Body of pancreas (tissue), 4 donors: ENCODE measurements around the gene LSM3. TPM values are rescaled to one million over a fixed set of nuclear protein-coding genes. Genes with fewer than 3 reads are reported as not detected.

Source experiments
- ATAC-seq: fragments of 150-250 bp; one replicate; pipeline ENCODE4 v1.9.1; 2016
- DNase-seq, 4 donors: peaks; one replicate each; pipeline ENCODE4 v3.0.0-alpha.2; 2019
- H3K27ac ChIP-seq, 4 donors: fragments of 200-600 bp; sonication (generic); 1 replicate in 3 of 4; 2 replicates in 1 of 4; pipeline versions ENCODE4 v1.5.1 to v1.6.1; 2016 to 2019; ENCODE audit warnings: mild to moderate bottlenecking in 1 of 4, mixed read lengths in 1 of 4, moderate library complexity in 1 of 4
- H3K27me3 ChIP-seq, 2 donors: fragments of 200-600 bp; sonication (generic); one replicate each; pipeline ENCODE4 v1.6.0; 2016; ENCODE audit warnings: mild to moderate bottlenecking in 1 of 2
- H3K36me3 ChIP-seq, 2 donors: fragments of 200-600 bp; sonication (generic); replicated peaks in 1 of 2; 2 replicates each; pipeline ENCODE4 v1.5.1; 2016; ENCODE audit warnings: low read depth in 2 of 2; ENCODE audit not compliant: insufficient read depth in 1 of 2
- H3K4me1 ChIP-seq: fragments of 200-600 bp; sonication (generic); one replicate; pipeline ENCODE4 v1.6.0; 2016
- H3K4me3 ChIP-seq, 2 donors: fragments of 200-600 bp; sonication (generic); 1 replicate in 1 of 2; 2 replicates in 1 of 2; pipeline ENCODE4 v1.5.1; 2016 to 2019
- H3K9me3 ChIP-seq, 3 donors: fragments of 200-600 bp; sonication (generic); 1 replicate in 2 of 3; 2 replicates in 1 of 3; pipeline ENCODE4 v1.5.1; 2016
- POLR2A ChIP-seq, 3 donors: fragments of 450-650 bp; IDR thresholded peaks; one replicate each; pipeline ENCODE4 v1.6.1; 2016; ENCODE audit warnings: antibody characterized with exemption in 3 of 3, mild to moderate bottlenecking in 2 of 3
- WGBS, 2 donors: methylation state at CpG; one replicate each; pipeline ENCODE4 v1.1.5; 2017; 5-methylcytosine and 5-hydroxymethylcytosine counted together
- intact Hi-C: fragments of 100-400 bp; cut with DNase I; formaldehyde crosslinking; loops from one replicate; pipeline ENCODE4 v1.15.1; 2023
- total RNA-seq, 2 donors: library from RNA; depleted of rRNA; stranded (reverse); fragments of >200 nt; gene quantifications; one replicate each; pipeline ENCODE4 v1.1.0, GENCODE V29; 2016
- TF ChIP-seq, protein P1 (sequence below), 7 experiments: fragments of 450-650 bp in 4 of 7; fragments of 200-600 bp in 3 of 7; sonication (generic) in 3 of 7; IDR thresholded peaks; one replicate each; pipeline ENCODE4 v1.5.1; 2016 to 2019; ENCODE audit warnings: antibody characterized with exemption in 7 of 7

LSM3 gene
- total RNA-seq, 2 donors from 2014 or later = 5.3 to 6.0 TPM

DNA sequence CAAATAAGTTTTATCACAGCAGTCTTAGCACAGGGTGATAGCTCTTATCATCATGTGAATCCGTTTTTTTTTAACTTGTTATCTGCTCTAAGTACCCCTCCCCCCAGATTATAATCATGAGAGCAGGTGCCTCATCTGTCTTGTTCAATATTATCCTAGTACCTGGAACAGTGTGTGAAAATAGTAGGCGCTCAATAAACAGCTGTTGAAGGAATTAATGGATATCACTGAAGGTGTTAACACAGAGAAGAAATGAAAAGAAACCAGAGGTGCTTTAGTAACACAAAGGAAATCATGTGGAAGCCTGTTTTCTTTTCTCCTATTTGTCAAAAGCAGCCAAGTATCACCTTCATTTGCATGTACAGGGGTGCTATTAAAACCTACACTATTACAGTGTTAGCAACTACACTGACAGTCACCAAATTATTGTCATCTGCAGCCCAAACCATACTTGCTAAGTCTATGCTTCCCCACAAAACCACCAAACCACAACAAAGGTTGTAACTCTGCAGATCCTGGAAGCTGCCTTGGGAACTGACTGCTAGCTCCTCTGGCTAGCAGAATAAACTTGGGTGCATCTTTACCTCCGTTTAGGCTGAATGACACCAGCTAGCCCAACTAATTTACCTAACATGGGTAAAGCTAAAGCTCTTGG is 3.1 kb upstream of the LSM3 start:
- H3K4me3 ChIP-seq = no peak overlapping the region

GRCh38 chr3:14177580-14178246 is 904 bp upstream of the LSM3 start:
- peak overlapping the region; percentile 34 to 50 for H3K4me3 ChIP-seq
- peaks cover 41% of the 10 kb centered on the region for H3K4me1 ChIP-seq
- WGBS, 2 donors = 2 to 4% methylated on average over 10 of the region's 10 CpGs
- no peak for TF ChIP-seq POLR2A (IDR thresholded peaks at IDR 0.05)
- TF ChIP-seq, protein P1, sequence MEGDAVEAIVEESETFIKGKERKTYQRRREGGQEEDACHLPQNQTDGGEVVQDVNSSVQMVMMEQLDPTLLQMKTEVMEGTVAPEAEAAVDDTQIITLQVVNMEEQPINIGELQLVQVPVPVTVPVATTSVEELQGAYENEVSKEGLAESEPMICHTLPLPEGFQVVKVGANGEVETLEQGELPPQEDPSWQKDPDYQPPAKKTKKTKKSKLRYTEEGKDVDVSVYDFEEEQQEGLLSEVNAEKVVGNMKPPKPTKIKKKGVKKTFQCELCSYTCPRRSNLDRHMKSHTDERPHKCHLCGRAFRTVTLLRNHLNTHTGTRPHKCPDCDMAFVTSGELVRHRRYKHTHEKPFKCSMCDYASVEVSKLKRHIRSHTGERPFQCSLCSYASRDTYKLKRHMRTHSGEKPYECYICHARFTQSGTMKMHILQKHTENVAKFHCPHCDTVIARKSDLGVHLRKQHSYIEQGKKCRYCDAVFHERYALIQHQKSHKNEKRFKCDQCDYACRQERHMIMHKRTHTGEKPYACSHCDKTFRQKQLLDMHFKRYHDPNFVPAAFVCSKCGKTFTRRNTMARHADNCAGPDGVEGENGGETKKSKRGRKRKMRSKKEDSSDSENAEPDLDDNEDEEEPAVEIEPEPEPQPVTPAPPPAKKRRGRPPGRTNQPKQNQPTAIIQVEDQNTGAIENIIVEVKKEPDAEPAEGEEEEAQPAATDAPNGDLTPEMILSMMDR (IDR thresholded peaks at IDR 0.05) = no peak
- peak overlapping the region; percentile 80 to 94 (median 92) for H3K27ac ChIP-seq
- ATAC-seq (no peak), DNase-seq (no peak)
- no peaks in the 10 kb centered on the region for H3K27me3 ChIP-seq
- peaks cover 0 to 2% of the 10 kb centered on the region in 2 donors for H3K36me3 ChIP-seq
- no peaks in the 10 kb centered on the region for H3K9me3 ChIP-seq
- intact Hi-C loops = no loop called here

More for the DNA sequence above, 3.1 kb upstream of the LSM3 start:
- TF ChIP-seq POLR2A (IDR thresholded peaks at IDR 0.05) = no peak
- TF ChIP-seq, protein P1 (IDR thresholded peaks at IDR 0.05) = no peak
- Histone ChIP-seq H3K36me3 (peaks cover 6 to 7% of the 10 kb centered on the region in 2 donors), H3K27ac (no peak overlapping the region), H3K9me3 (no peaks in the 10 kb centered on the region), H3K27me3 (no peaks in the 10 kb centered on the region), H3K4me1 (peaks cover 41% of the 10 kb centered on the region)
- intact Hi-C loops = no loop called here
- 46 to 51% methylated on average over 3 of the region's 3 CpGs for WGBS, 2 donors
- DNase-seq (no peak), ATAC-seq (no peak)

DNA sequence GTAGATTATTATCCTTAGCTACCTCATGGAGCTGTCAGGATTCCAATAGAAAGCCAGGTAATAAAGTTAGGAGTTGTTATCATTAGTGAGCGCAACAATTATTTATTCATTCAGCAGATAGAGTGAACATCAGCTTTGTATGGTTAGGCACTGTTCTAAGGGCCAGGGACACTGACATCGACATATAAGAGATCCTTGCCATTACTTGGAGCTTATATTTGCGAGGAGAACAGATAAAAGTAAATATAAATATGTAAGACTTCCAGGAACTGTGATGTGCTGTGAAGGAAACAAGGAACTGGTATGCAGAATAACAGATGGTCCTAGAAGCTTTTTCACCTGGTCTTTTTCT is 473 bp downstream of the LSM3 start:
- ATAC-seq (no peak), DNase-seq (no peak)
- peak overlapping the region; percentile 41 to 74 for H3K4me3 ChIP-seq
- H3K27me3 ChIP-seq = no peaks in the 10 kb centered on the region
- peaks cover 41% of the 10 kb centered on the region for H3K4me1 ChIP-seq
- TF ChIP-seq POLR2A (IDR thresholded peaks at IDR 0.05) = no peak
- no peaks in the 10 kb centered on the region for H3K9me3 ChIP-seq
- H3K36me3 ChIP-seq = peaks cover 0 to 5% of the 10 kb centered on the region in 2 donors
- intact Hi-C loops = no loop called here
- peak overlapping the region; percentile 69 to 94 (median 84) for H3K27ac ChIP-seq
- WGBS, 2 donors = 1 to 5% methylated on average over 3 of the region's 3 CpGs

DNA sequence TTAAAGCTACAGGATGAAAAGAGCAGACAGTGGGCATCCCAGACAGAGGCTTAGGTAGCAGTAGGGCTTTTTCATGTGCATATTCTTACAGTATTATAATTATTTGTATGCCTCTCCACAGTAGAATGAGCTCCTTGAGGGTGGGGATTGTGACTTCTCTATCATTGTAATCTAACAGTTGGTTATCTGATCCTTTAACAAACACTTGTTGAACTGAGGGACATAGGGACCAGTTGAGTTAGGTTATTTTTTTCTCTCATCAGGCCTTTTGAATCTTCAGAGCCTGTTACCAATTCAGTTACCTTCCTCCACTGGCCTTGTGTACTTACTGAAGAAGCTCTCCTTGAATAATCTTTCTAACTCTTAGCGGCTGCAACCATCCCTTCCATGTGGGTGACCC is 1.2 kb downstream of the LSM3 start:
- intact Hi-C loops = no loop called here
- TF ChIP-seq, protein P1 (IDR thresholded peaks at IDR 0.05) = no peak
- TF ChIP-seq POLR2A (IDR thresholded peaks at IDR 0.05) = no peak
- Histone ChIP-seq H3K27ac (no peak overlapping the region), H3K4me1 (peaks cover 39% of the 10 kb centered on the region), H3K9me3 (no peaks in the 10 kb centered on the region), H3K27me3 (no peaks in the 10 kb centered on the region), H3K36me3 (peaks cover 0 to 6% of the 10 kb centered on the region in 2 donors), H3K4me3 (no peak overlapping the region)
- WGBS, 2 donors = 96 to 100% methylated on average over 1 of the region's 1 CpG
- ATAC-seq (no peak), DNase-seq (no peak)

- H3K9me3 ChIP-seq = no peaks in the 10 kb centered on the region
- DNase-seq (no peak), ATAC-seq (no peak)
- peaks cover 0 to 10% of the 10 kb centered on the region in 2 donors for H3K36me3 ChIP-seq
- no peak overlapping the region for H3K27ac ChIP-seq
- WGBS, 2 donors = 95 to 97% methylated on average over 3 of the region's 3 CpGs
- H3K4me3 ChIP-seq = no peak overlapping the region
- TF ChIP-seq, protein P1 (IDR thresholded peaks at IDR 0.05) = no peak
- TF ChIP-seq POLR2A (IDR thresholded peaks at IDR 0.05) = no peak
- H3K4me1 ChIP-seq = peaks cover 24% of the 10 kb centered on the region
- intact Hi-C loops = no loop called here
- H3K27me3 ChIP-seq = no peaks in the 10 kb centered on the region
These were observed 2.6 kb downstream of the LSM3 start for GRCh38 chr3:14181253-14181652.
